HG03460 (cell line): Measurements from ENCODE around the gene ARID5B.
"Not testable (repeated sequence)": the region's sequence is repeated elsewhere in the genome, so short reads cannot be mapped to it uniquely, and the experiment has no call there.

Experiments
- ATAC-seq: cut with Tn5 transposase; IDR thresholded peaks from one replicate; pipeline ENCODE4 v1.9.1; 2021; ENCODE audit not compliant: unreplicated experiment

The ARID5B gene, protein sequence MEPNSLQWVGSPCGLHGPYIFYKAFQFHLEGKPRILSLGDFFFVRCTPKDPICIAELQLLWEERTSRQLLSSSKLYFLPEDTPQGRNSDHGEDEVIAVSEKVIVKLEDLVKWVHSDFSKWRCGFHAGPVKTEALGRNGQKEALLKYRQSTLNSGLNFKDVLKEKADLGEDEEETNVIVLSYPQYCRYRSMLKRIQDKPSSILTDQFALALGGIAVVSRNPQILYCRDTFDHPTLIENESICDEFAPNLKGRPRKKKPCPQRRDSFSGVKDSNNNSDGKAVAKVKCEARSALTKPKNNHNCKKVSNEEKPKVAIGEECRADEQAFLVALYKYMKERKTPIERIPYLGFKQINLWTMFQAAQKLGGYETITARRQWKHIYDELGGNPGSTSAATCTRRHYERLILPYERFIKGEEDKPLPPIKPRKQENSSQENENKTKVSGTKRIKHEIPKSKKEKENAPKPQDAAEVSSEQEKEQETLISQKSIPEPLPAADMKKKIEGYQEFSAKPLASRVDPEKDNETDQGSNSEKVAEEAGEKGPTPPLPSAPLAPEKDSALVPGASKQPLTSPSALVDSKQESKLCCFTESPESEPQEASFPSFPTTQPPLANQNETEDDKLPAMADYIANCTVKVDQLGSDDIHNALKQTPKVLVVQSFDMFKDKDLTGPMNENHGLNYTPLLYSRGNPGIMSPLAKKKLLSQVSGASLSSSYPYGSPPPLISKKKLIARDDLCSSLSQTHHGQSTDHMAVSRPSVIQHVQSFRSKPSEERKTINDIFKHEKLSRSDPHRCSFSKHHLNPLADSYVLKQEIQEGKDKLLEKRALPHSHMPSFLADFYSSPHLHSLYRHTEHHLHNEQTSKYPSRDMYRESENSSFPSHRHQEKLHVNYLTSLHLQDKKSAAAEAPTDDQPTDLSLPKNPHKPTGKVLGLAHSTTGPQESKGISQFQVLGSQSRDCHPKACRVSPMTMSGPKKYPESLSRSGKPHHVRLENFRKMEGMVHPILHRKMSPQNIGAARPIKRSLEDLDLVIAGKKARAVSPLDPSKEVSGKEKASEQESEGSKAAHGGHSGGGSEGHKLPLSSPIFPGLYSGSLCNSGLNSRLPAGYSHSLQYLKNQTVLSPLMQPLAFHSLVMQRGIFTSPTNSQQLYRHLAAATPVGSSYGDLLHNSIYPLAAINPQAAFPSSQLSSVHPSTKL

DNA sequence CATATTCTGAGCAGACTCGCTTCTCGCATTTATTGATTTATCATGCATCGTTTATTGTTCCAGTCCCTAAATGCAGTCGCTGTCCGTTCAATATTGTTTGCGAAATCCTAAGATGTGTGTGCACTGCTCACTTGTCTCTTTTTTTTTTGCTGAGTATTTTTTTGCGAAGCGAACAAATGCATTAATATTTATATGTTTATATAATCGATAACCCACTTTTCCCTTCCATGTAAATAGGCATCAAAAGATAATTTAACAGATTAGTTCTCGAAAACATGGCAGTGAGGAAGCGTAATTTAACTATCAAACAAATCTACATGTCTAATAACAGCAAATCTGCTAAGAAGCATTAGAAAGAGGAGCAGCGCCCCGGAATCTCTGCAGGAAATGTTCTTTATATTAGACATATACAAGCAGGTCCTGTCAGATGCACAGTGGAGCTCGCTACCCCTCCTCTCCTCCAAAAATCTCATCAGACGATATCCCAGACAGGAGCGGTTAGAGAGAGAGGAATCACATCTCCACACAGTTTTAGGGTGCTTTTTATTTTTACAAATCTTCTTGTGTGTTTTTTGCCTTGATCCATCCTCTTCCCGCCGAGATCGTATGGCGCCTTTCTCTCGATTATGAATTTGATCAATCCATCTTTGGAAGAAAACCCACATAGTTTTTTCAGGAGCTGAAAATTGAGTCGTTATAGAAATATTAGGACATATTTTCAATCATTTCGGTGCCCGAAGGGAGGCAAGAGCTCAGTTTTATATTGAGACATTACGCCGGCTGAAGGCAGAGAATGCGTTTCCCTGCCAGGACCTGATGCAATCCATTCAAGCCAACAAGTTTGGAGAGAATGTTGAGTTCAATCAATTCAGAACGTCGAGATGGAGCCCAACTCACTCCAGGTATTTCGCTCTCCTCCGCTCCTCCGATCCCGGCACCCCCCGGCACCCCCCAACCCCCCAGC is at the start of gene ARID5B:
Gene ARID5B (plus strand): TSS at position 871 of the 964 bp plus-strand sequence. CDS start 11 bp downstream, at position 882.
- ATAC-seq = no peak

DNA sequence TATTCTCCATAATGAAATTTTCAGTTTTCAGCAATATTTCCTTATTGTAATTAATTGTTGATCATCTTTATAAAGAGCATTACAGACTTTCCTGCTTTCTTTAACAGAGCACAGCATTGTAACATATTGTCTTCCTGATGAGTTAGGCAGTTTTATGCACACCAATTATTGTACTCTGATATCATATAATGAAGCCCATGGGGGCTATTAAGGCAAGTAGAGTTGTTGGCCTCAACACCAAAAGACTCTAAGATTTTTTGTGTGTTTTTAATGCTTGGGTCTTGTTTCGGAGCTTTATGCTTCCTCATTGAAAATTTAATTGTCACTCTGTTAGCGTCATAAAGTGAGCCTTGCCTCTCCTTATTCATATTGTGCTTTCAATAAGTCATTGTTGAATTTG is 49.2 kb upstream of the ARID5B start:
- ATAC-seq = no peak

DNA sequence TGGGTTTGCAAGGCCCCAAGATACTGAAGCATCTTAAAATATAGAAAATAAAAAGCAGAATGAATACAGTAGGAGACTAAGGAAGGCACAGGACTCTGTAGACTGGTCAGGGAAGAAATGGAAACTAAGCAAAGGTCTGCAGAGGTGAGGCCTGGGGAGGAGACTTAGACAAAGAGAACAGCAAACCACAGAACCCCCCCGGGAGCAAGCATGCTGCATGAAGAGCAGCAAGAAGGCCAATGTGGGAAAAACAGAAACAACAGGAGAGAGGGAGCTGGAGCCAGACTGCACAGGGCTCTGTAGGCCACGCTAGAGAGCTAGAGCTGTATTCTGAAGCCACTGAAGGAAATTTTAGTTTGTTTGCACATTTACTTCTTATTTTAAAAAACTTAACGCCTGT is 45.7 kb upstream of the ARID5B start:
- ATAC-seq = no peak

DNA sequence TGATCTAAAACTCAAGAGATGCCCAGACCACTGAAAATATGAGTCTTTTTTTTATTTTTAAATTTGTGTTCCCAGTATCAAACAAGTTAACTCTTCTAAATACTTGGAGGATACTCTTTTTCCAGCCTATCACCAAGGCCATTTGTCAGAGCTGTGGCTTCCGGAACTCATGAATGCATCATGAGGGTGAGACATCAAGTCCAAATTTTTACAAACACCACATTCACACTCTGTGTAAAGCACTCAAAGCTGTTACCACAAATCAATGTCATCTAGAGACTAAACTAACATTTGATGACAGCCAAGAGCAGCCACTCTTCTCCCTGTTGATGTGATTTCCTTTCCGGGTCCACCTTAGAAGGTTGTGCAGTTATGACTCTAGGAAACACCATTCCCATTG is 43.8 kb upstream of the ARID5B start:
- ATAC-seq = no peak

DNA sequence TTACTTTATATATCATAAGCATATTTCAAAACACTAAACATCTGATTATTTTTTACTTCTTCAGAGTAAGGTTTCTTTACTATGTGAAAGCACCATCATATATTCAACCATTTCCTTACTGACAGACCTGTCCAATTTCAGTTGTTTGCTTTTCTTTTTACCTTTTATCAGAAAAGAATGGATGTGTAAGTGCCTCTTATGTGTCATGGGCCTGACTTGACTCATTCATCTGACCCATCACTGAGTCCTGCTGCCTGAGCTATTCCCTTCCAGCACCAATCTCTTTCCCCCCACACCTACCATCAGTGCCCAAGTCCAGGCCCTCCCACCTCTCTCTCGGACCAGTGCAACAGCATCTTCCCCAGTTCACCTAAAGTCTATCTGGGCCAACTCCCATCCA is 41.7 kb upstream of the ARID5B start:
- no peak for ATAC-seq

DNA sequence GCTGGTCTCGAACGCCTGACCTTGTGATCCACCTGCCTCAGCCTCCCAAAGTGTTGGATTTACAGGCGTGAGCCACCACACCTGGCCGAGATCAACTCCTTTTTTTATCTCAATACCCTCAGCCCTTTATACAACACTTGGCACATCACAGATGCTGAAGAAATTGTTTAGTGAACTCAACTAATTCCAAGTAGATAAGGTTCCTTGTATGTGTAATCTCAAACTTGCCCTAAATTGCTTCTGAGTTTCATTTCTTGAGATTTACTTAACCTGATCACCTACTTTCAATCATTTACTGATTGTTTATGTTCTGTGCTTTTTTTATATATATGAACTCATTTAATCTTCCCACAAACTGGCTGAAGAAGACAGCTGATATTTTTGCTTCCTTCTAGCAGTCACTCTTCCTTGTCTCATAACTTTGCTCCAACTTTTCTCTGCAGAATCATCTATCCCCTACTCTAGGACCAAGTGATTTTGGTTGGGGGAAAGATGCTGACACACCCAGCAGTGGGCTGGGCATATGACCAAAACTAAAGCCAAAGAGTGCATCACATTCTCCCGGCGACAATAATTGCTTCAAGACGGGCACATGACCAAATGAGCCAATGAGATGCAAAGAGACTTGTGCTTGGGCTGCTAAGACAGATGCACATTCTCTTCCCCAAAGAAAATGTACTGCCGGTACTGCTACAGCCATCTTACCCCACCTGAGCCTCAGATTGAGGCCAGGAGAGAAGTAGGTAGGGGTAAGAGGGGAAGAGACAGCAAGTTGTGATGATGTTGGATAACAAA is 40.3 kb upstream of the ARID5B start:
- ATAC-seq = no peak

DNA sequence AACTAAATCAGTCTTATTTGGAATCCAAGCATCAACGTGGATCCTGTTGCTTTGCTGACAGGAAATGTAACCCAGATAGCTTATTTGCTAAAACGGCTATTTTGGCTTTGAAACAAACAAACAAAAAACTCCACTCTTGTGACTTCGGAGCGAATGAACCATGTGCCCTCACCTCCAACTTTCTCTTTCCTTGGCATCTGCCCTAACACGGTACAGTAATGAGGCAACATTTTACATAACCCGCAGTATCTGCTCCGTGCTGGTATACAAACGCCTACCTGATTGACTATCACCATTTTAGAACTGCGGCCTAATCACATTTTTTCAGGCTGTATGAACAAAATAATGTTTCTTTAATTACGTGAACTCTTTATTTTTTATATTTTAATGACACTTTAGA is 37.5 kb upstream of the ARID5B start:
- no peak for ATAC-seq

DNA sequence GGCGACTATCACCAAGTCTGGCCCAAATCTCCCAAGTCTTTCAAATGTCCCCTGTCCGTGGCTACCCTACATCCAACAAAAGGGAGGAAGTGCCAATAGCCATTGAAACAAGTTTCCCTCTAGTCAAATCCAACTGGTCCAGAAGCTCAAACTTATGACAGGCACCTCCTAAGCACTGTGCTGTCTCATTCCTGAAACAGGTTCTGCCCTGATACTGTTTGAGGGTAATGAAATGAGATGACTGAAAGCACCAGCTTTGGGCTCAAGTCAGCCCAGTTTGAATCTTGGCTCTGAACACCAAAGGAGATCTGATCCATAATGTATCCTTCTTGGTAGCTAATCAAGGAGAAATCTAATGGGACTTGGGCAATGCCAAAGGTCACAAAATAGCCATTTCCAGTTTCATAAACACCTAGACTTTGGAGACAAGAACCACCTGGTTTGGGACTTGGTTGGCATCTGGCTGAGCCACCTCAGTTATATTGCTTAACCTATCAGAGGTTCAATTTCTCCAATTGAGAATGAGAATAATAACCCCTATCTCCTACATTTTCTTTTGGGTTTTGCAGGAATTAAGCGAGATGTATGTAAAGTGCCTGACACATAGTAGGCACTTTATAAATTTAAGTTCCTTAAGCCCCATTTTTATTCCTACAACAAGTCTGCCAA is 34.7 kb upstream of the ARID5B start:
- ATAC-seq = no peak

DNA sequence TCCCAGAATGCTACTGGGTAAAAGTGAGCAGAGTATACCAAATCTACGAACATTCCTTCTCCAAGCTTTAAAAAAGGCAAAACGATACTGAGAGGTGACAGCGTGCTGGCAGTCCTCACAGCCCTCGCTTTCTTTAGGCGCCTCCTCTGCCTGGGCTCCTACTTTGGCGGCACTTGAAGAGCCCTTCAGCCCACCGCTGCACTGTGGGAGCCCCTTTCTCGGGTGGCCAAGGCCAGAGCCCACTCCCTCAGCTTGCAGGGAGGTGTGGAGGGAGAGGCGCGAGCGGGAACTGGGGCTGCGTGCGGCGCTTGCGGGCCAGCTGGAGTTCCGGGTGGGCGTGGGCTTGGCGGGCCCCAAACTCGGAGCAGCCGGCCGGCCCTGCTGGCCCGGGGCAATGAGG is 34.1 kb upstream of the ARID5B start:
- not testable (repeated sequence) for ATAC-seq

DNA sequence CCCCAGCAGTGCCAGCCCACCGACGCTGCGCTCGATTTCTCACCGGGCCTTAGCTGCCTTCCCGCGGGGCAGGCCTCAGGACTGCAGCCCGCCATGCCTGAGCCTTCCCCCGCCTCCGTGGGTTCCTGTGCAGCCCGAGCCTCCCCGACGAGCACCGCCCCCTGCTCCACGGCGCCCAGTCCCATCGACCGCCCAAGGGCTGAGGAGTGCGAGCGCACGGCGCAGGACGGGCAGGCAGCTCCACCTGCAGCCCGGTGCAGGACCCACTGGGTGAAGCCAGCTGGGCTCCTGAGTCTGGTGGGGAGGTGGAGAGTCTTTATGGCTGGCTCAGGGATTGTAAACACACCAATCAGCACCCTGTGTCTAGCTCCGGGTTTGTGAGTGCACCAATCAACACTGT is 33.7 kb upstream of the ARID5B start:
- ATAC-seq = not testable (repeated sequence)

DNA sequence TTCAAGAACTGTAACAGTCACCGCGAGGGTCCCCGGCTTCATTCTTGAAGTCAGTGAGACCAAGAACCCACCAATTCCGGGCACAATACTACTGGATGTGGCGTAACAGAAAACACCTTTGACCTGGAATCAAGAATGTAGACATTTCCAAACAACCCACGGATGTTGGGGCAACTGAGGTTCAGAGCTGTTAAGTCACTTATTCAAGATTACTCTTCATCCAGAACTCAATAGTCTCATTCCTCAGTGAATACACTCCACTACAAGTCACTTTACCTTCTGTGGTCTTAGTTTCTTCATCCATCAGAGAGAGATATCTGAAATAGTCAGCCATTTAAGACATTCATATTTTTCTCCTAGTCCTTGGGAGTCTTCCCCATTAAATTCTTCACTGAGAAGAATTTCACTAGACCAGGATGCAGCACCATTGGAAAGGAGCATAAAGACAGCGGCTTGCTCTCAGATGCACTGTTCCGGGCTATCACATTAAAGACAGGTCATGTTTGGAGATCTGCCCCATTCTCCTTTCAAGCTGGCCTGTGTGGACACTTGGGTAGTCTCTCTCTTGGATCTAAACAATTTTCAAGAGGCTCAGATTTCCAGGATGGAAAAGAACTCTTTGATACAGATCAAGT is 32.3 kb upstream of the ARID5B start:
- no peak for ATAC-seq

DNA sequence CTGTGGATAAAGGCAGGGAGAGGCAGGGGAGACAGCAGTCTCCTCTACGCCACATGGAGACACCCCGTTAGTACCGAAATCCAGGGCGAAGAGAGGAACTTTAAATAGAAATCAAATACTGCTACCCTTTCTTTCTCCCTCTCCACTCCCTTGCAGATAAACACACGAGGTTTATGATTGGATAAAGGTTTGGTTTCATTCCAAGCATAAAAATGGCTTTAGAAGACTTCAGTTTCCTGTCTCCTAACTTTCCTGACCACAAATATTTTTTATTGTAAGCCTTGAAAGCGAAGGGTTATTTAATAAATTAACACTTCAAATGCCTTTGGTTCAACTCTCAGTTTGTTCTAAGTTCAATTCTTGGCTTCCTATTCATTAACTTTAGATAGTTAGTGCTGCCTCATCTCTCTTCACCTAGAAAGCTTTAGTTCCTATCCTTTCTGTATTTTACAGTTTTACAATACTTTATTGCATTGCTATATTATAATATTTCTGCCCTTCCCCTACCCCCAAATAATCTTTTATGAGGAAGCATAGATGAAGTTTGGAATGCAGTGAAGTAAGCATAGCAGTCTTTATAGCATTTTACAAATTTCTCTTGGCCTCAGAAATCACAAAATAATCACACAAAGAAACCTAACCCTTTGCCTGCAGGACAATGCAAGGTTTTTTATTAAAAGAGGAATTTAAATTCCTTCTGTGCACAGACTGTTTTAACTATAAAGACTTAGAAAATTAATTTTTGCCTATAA is 31.5 kb upstream of the ARID5B start:
- no peak for ATAC-seq

DNA sequence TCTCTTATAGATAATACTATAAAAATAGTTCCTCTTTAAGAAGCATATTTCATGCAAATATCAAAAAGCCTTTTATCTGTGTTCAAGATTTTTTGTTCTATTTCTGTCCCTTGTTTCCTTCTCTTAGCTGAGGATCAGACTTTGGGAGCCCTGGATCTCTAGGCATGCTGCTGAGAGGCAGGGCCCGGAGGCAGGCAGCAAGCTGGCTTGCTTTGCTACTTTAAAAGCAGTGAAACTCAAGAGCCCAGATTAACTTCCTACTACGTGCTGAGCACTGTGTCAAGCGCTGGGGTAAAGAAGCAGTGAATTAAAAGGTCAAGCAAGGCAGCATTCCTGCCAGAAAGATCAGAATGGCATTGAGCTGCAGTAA is 31.0 kb upstream of the ARID5B start:
- ATAC-seq = no peak

DNA sequence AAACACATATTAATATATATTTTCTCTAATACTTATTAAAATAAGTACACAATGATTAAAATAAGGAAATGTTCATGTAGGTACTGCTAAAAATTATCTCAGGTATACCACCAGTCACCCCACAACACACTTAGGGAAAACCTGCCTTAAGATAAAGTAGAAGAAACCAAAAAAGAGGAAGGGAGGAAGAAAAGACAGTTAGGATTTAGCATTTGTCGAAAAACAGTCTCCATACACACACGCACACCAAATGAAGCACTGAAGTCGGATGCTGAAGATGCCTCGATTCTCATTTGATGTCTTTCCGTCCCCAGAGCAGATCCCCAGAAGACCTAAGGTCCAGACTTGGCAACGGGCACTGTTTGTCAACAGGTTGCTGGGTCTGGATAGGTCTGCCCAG is 30.0 kb upstream of the ARID5B start:
- ATAC-seq = no peak

DNA sequence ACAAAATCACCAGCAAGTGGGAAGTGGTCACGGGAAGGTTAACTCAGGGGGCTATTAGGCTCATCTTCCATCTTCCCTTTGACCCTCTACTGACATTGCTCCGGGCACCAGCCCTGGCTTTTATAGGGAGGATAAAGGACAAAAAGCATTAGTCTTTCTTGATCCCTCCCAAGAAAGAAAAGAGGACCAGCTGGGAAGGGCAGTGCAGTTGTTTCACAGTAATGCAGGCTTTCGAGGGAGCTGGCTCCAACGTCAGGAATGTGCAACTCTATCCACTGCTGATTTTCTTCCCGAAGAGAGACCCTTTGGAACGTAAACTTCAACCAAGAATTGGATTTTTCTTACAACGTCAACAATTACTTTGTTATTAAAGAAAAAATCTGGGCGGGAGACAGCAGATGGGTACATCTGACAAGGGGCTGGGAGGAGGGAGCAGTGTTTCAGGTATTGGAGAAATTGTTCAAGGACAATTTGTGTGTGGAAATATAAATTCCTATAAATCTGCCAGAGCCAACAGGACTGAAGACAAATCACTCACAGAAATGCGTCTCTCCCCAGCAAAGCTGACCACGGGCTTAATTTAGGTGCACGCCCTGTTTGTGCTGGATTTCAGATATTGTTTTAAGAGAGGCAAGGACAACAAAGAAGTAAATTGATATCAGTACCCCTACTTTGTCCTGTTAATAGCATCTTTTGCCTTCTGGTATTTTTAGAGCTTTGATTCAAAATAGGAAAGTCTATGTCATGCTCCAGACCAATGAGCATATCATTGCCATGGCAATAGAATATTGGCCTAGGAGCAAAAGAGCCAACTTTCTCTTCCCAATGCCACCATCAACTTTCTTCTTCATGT is 23.4 kb upstream of the ARID5B start:
- no peak for ATAC-seq

DNA sequence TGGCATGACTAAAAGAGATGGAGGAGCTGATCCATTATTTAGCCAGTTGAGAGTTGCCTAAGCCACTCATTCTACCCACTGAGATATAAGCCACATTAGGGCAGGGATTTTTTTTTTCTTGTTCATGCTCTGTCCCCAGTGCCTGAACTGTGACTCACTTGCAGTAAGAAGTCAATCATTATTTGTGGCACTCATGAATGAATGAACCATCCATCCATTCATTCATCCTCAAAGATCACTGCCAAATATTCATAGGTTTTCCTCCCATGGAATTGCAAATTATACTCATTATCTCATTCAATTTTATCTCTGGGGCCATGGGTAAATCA is 22.8 kb upstream of the ARID5B start:
- ATAC-seq = no peak
